AG09319 (cell line): Measurements from ENCODE around the gene FAM83C.

Source experiments
- DNase-seq: peaks from one replicate; pipeline ENCODE4 v3.0.0-alpha.2; 2010; ENCODE audit warnings: low read depth; ENCODE audit errors: extremely low read depth
- CTCF ChIP-seq: IDR thresholded peaks from 2 replicates; pipeline ENCODE4 v1.5.1; 2011; ENCODE audit warnings: low read depth, mild to moderate bottlenecking, inconsistent platforms, low read length, moderate library complexity

FAM83C gene

GRCh38 chr20:35279533-35280174 lies 12.6 kb downstream of the FAM83C start:
- no peak for TF ChIP-seq CTCF
- DNase-seq = no peak

GRCh38 chr20:35279040-35279439 lies 13.2 kb downstream of the FAM83C start:
- no peak for TF ChIP-seq CTCF
- DNase-seq = no peak

- peak; percentile 42 for TF ChIP-seq CTCF
- DNase-seq = peak; percentile 49
Measured at GRCh38 chr20:35277531-35278395, 14.5 kb downstream of the FAM83C start, which contains the start of gene MMP24OS. MMP24OS (minus strand) TSS chr20:35278122; CDS start chr20:35277929, 193 bp downstream.

- DNase-seq = no peak
- no peak for TF ChIP-seq CTCF
Measured at GRCh38 chr20:35277127-35277526, 15.1 kb downstream of the FAM83C start.

DNA sequence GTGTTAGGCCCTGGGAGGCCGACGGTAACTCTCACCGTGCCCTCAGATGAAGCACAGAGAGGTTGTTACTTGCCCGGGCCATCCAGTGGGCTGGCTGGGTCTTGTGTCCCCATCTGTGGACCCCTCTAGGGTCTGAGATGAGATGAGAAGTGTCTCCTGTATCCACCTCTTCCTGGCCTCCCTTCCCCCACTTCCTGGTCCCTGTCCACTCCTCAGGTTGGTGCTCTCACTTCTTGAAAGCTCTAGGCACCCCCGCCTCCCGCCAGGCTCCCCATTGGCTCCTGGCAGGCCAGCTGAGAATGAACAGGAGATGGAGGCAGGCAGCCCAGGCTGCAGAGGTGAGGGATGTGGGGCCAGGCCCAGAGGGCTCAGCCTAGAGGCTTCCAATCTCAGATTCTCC lies 15.8 kb downstream of the FAM83C start:
- DNase-seq = no peak
- TF ChIP-seq CTCF = no peak

- no peak for TF ChIP-seq CTCF
- DNase-seq = no peak
Measured at GRCh38 chr20:35275741-35276251, 16.4 kb downstream of the FAM83C start.
